WERI-Rb-1 (cell line): ENCODE results near the gene TCFL5.
"Not testable (repeated sequence)": the region's sequence is repeated elsewhere in the genome, so short reads cannot be mapped to it uniquely, and the experiment has no call there.

ENCODE experiments used
- DNase-seq: peaks from one replicate; pipeline ENCODE4 v3.0.0-alpha.2; 2020
- H3K27ac ChIP-seq: fragments of 250-450 bp; sonication (Bioruptor Pico); 2 replicates; pipeline ENCODE4 v1.5.1; 2020; ENCODE audit warnings: mild to moderate bottlenecking, moderate library complexity
- H3K27me3 ChIP-seq: fragments of 250-450 bp; sonication (Bioruptor Pico); 2 replicates; pipeline ENCODE4 v1.5.1; 2021; ENCODE audit warnings: mild to moderate bottlenecking, low read depth, moderate library complexity; ENCODE audit not compliant: insufficient read depth, severe bottlenecking
- H3K36me3 ChIP-seq: fragments of 250-450 bp; sonication (Bioruptor Pico); 2 replicates; pipeline ENCODE4 v1.5.1; 2020; ENCODE audit warnings: mild to moderate bottlenecking, moderate library complexity
- H3K4me3 ChIP-seq: 2 replicates; pipeline ENCODE4 v1.5.1; 2011; ENCODE audit warnings: low read depth, mild to moderate bottlenecking, control low read depth, low read length
- H3K9me3 ChIP-seq: fragments of 250-450 bp; sonication (Bioruptor Pico); 2 replicates; pipeline ENCODE4 v1.5.1; 2021; ENCODE audit warnings: mild to moderate bottlenecking, moderate library complexity; ENCODE audit not compliant: severe bottlenecking
- TF ChIP-seq, protein P1 (sequence below): IDR thresholded peaks from 2 replicates; pipeline ENCODE4 v1.5.1; 2011; ENCODE audit warnings: low read depth, mild to moderate bottlenecking, control low read depth, inconsistent platforms, low read length

Gene TCFL5

DNA sequence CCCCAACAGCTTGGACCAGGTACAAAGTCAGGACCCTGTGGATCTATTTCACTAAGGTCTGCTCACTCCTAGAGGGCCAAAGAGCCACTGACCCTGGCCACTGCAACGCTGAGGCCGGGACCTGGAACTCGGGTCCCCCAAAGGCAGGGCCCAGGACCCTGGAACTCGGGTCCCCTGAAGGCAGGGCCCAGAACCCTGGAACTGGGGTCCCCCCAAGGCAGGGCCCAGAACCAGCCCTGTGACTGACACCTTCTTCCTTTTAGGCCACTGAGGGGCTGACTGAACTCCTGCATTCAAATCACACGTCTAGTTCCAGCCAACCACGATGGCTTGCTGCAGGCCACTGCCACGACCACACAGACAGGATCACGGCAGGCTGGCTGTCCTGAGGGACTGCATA is 9.4 kb downstream of the TCFL5 start:
- TF ChIP-seq, protein P1, sequence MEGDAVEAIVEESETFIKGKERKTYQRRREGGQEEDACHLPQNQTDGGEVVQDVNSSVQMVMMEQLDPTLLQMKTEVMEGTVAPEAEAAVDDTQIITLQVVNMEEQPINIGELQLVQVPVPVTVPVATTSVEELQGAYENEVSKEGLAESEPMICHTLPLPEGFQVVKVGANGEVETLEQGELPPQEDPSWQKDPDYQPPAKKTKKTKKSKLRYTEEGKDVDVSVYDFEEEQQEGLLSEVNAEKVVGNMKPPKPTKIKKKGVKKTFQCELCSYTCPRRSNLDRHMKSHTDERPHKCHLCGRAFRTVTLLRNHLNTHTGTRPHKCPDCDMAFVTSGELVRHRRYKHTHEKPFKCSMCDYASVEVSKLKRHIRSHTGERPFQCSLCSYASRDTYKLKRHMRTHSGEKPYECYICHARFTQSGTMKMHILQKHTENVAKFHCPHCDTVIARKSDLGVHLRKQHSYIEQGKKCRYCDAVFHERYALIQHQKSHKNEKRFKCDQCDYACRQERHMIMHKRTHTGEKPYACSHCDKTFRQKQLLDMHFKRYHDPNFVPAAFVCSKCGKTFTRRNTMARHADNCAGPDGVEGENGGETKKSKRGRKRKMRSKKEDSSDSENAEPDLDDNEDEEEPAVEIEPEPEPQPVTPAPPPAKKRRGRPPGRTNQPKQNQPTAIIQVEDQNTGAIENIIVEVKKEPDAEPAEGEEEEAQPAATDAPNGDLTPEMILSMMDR, result no peak
- H3K27me3 ChIP-seq, result no peaks in the 10 kb centered on the region
- H3K36me3 ChIP-seq, result peaks cover 66% of the 10 kb centered on the region
- H3K27ac ChIP-seq, result no peak overlapping the region
- H3K4me3 ChIP-seq, result no peak overlapping the region
- H3K9me3 ChIP-seq, result no peaks in the 10 kb centered on the region
- no peak for DNase-seq

DNA sequence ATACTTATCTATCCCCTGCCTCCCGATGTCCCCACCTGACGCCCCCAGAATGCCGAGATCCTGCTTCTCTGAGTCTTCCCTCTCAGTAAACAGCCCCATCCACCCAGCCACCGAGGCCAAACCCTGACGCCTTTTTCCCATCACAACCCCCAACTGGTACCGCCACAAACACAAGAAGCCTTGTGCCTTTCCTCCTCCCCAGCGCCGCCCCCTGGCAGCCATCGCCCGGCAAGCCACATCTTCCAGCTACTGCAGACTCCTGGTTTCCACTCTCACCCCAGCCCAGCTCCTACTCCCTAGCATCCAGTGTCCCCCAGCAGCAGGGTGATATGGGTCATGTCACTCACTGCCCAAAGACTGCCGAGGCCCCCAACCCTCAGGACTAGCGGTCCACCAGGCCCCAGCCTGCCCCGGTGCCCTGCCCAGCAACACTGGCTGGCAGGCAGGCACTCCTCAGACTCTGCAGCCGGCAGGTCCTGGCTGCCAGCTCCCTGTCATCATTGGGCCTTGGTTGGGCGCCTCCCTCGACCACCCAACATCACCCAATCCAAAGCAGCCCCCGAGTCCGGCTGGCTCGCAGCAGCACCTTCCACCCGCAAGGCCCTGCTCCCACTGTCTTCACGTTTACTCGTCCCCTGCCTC is 11.2 kb downstream of the TCFL5 start:
- peaks cover 64% of the 10 kb centered on the region for H3K36me3 ChIP-seq
- H3K9me3 ChIP-seq, result no peaks in the 10 kb centered on the region
- H3K27ac ChIP-seq, result no peak overlapping the region
- no peaks in the 10 kb centered on the region for H3K27me3 ChIP-seq
- no peak for DNase-seq
- TF ChIP-seq, protein P1, result no peak
- no peak overlapping the region for H3K4me3 ChIP-seq

DNA sequence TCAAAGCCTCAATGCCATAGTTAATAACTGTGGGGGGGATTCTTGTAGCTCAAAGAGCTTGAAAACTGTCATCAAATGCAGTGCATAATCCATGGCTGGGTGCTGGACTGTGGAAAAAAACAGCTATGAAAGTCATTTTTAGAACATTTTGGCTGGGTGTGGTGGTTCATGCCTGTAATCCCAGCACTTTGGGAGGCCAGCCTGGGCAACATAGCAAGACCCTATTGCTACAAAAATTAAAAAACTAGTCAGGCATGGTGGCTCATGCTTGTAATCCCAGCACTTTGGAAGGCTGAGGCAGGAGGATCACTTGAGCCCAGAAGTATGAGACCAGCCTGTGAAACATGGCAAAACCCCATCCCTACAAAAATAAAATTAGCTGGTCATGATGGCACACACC is 12.2 kb downstream of the TCFL5 start:
- H3K36me3 ChIP-seq, result peaks cover 57% of the 10 kb centered on the region
- no peak overlapping the region for H3K27ac ChIP-seq
- no peak overlapping the region for H3K4me3 ChIP-seq
- TF ChIP-seq, protein P1, result no peak
- DNase-seq, result no peak
- no peaks in the 10 kb centered on the region for H3K9me3 ChIP-seq
- H3K27me3 ChIP-seq, result no peaks in the 10 kb centered on the region

DNA sequence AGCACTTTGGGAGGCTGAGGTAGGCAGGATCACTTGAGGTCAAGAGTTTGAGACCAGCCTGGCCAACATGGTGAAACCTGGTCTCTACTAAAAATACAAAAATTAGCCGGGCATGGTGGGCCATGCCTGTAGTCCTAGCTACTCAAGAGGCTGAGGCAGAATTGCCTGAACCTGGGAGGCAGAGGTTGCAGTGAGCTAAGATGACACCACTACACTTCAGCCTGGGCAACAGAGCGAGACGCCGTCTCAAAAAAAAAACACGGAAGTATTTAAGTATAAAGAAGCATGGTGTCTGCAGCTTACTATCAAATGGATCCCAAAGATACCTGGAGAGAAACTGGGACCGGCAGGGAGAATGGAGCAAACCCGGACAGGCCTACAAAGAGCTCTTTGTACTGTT is 12.7 kb downstream of the TCFL5 start:
- not testable (repeated sequence) for H3K27ac ChIP-seq, H3K9me3 ChIP-seq, DNase-seq, H3K4me3 ChIP-seq, H3K27me3 ChIP-seq
- H3K36me3 ChIP-seq, result peaks cover 52% of the 10 kb centered on the region

DNA sequence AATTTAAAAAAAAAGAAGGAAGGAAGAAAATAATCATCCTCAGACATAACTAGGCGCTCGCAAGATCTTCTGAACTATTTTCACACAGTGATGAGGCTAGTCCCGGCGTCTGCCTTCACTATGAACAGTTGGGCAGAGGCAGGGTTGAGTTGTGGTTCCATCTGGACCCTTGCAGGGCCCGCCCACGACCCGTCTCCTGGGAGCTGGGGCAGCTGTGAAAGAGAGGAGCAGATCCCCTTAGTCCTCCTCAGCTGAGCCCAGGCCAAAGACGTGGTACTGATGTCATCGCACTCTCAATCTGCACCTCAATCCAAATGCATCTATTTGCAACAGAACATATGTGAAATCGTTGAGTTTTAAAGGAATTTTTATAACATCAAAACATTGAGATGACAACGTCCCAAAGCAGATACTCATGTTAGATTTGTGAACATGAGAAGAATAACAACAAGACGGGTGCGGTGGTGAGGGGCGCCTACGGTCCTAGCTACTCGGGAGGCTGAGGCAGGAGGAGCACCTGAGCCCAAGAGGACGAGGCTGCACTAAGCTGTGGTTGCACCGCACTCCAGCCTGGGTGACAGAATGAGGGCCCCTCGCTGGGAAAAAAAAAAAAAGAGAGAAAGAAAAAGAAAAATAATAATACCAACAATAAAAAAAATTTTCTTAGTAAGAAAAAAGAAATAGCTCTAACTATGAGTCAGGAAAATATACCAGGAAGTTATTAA is 15.3 kb downstream of the TCFL5 start:
- Histone ChIP-seq H3K27ac (no peak overlapping the region), H3K4me3 (no peak overlapping the region), H3K9me3 (no peaks in the 10 kb centered on the region), H3K36me3 (peaks cover 31% of the 10 kb centered on the region), H3K27me3 (no peaks in the 10 kb centered on the region)
- TF ChIP-seq, protein P1, result no peak
- DNase-seq, result no peak

DNA sequence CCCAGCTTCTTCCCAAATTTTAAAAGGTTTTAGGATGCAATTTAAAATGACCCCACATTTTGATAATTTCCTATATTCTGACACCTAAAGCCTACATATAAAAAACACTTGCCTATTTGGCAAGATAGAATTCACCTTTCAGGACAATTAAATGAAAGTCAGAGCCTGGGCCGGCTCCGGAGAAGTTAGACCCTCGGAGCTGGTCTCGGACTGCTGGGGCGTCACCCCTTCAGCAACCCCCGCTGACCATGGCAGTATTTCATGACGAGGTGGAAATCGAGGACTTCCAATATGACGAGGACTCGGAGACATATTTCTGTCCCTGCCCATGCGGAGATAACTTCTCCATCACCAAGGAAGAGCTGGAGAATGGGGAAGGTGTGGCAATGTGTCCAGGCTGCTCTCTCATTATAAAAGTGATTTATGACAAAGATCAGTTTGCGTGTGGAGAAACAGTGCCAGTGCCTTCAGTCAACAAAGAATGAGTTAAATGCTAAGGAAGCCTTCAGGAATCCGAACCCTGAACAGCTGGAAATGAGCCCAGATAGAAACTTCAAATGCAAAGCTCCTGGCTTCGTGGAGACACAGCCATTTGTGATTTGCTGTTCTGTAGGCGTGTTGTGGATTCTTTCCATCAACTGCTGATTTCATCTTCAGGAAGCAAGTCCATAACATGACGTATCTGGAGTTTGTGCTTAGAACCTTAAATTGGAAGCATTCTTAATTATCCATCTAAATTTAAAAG is 16.0 kb downstream of the TCFL5 start:
- TF ChIP-seq, protein P1, result no peak
- H3K4me3 ChIP-seq, result no peak overlapping the region
- no peaks in the 10 kb centered on the region for H3K9me3 ChIP-seq
- H3K36me3 ChIP-seq, result peaks cover 28% of the 10 kb centered on the region
- H3K27ac ChIP-seq, result no peak overlapping the region
- H3K27me3 ChIP-seq, result no peaks in the 10 kb centered on the region
- DNase-seq, result no peak
